CD14-positive monocyte (primary cell): Measurements from ENCODE around the gene CSMD2. TPM values are rescaled to one million over a fixed set of nuclear protein-coding genes. Genes with fewer than 3 reads are reported as not detected.
A peak's percentile ranks its signal among the peaks of the same experiment; 100 is the strongest.

ENCODE experiments used
- DNase-seq, 3 donors: peaks; one replicate each; pipeline ENCODE4 v3.0.0-alpha.2; 2011 to 2022
- H2AFZ ChIP-seq: 2 replicates; pipeline ENCODE4 v1.6.0; 2012; ENCODE audit warnings: mild to moderate bottlenecking, low read depth, low read length, inconsistent platforms; ENCODE audit not compliant: insufficient read depth, poor library complexity, severe bottlenecking
- H3K27ac ChIP-seq, 2 donors: 1 replicate in 1 of 2; 2 replicates in 1 of 2; pipeline ENCODE4 v1.5.1; 2012 to 2013; ENCODE audit warnings: low read length in 2 of 2, control low read depth in 1 of 2, inconsistent platforms in 1 of 2, low read depth in 1 of 2, mild to moderate bottlenecking in 1 of 2
- H3K27me3 ChIP-seq, 2 donors: one replicate each; pipeline versions ENCODE4 v1.6.0 to v1.6.1; 2011 to 2013; ENCODE audit warnings: low read length in 2 of 2; ENCODE audit not compliant: control insufficient read depth in 2 of 2, insufficient read depth in 2 of 2
- H3K36me3 ChIP-seq, 2 donors: replicated peaks in 1 of 2; 1 replicate in 1 of 2; 2 replicates in 1 of 2; pipeline versions ENCODE4 v1.5.1 to v1.6.1; 2012 to 2013; ENCODE audit warnings: low read length in 2 of 2, control low read depth in 1 of 2, inconsistent platforms in 1 of 2, mild to moderate bottlenecking in 1 of 2; ENCODE audit not compliant: insufficient read depth in 2 of 2, control insufficient read depth in 1 of 2
- H3K4me1 ChIP-seq, 2 donors: 1 replicate in 1 of 2; 2 replicates in 1 of 2; pipeline versions ENCODE4 v1.5.1 to v1.6.1; 2012 to 2013; ENCODE audit warnings: low read length in 2 of 2, control low read depth in 1 of 2, inconsistent platforms in 1 of 2, mild to moderate bottlenecking in 1 of 2, moderate library complexity in 1 of 2; ENCODE audit not compliant: insufficient read depth in 2 of 2, control insufficient read depth in 1 of 2
- H3K4me2 ChIP-seq: replicated peaks from 2 replicates; pipeline ENCODE3; 2012; ENCODE audit warnings: low read length, moderate library complexity, mild to moderate bottlenecking; ENCODE audit not compliant: poor library complexity, severe bottlenecking; ENCODE audit errors: extremely low read depth
- H3K4me3 ChIP-seq, 3 experiments: fragments of 200-600 bp in 1 of 3; sonication (generic) in 1 of 3; replicated peaks in 1 of 3; 1 replicate in 2 of 3; 2 replicates in 1 of 3; pipeline ENCODE4 v1.5.1; 2011 to 2013; ENCODE audit warnings: low read length in 3 of 3, mild to moderate bottlenecking in 3 of 3, control low read depth in 2 of 3, low read depth in 2 of 3, inconsistent platforms in 1 of 3, moderate library complexity in 1 of 3
- H3K79me2 ChIP-seq: 2 replicates; pipeline ENCODE4 v1.6.0; 2012; ENCODE audit warnings: mild to moderate bottlenecking, control low read depth, inconsistent platforms, low read length, moderate library complexity; ENCODE audit not compliant: insufficient read depth
- H3K9ac ChIP-seq: 2 replicates; pipeline ENCODE4 v1.6.0; 2017; ENCODE audit warnings: low read length, mild to moderate bottlenecking; ENCODE audit not compliant: insufficient read depth, poor library complexity, severe bottlenecking
- H3K9me3 ChIP-seq, 2 donors: replicated peaks in 1 of 2; 1 replicate in 1 of 2; 2 replicates in 1 of 2; pipeline versions ENCODE4 v1.5.1 to v1.6.1; 2012 to 2013; ENCODE audit warnings: low read length in 2 of 2, control low read depth in 1 of 2; ENCODE audit not compliant: control insufficient read depth in 1 of 2, insufficient read depth in 1 of 2
- H4K20me1 ChIP-seq: 2 replicates; pipeline ENCODE4 v1.6.0; 2012; ENCODE audit warnings: mild to moderate bottlenecking, low read length, control low read depth, moderate library complexity; ENCODE audit not compliant: insufficient read depth
- H3K27ac Mint-ChIP-seq, 7 donors: one replicate each; pipeline ENCODE4 v1.8.0; 2020; ENCODE audit warnings: mild to moderate bottlenecking in 7 of 7, mixed read lengths in 7 of 7, moderate library complexity in 6 of 7, inconsistent platforms in 2 of 7
- H3K27me3 Mint-ChIP-seq, 3 donors: one replicate each; pipeline ENCODE4 v1.8.0; 2021 to 2022; ENCODE audit warnings: low read depth in 3 of 3, mild to moderate bottlenecking in 3 of 3, mixed read lengths in 3 of 3, moderate library complexity in 3 of 3, inconsistent platforms in 1 of 3
- H3K36me3 Mint-ChIP-seq, 2 donors: one replicate each; pipeline ENCODE4 v1.8.0; 2020; ENCODE audit warnings: mixed read lengths in 2 of 2, inconsistent platforms in 1 of 2, mild to moderate bottlenecking in 1 of 2
- H3K4me1 Mint-ChIP-seq: one replicate; pipeline ENCODE4 v1.8.0; 2020; ENCODE audit warnings: mild to moderate bottlenecking, mixed read lengths
- H3K4me3 Mint-ChIP-seq, 2 donors: one replicate each; pipeline ENCODE4 v1.8.0; 2020; ENCODE audit warnings: mild to moderate bottlenecking in 2 of 2, mixed read lengths in 2 of 2, moderate library complexity in 1 of 2
- H3K9me3 Mint-ChIP-seq, 7 donors: one replicate each; pipeline ENCODE4 v1.8.0; 2020 to 2022; ENCODE audit warnings: mixed read lengths in 7 of 7, mild to moderate bottlenecking in 6 of 7, moderate library complexity in 6 of 7, inconsistent platforms in 2 of 7
- WGBS: methylation state at CpG from one replicate; pipeline ENCODE4 v1.1.5; 2013; ENCODE audit warnings: missing lambda C conversion rate; ENCODE audit not compliant: insufficient coverage; 5-methylcytosine and 5-hydroxymethylcytosine counted together
- intact Hi-C, 2 donors: fragments of 100-400 bp; cut with micrococcal nuclease; formaldehyde crosslinking; loops; one replicate each; pipeline versions ENCODE4 v1.15.0 to v1.15.1; 2023
- polyA plus RNA-seq, 3 donors: library from polyadenylated mRNA; depleted of rRNA in 1 of 3; unstranded in 2 of 3; stranded (reverse) in 1 of 3; fragments of 300-500 nt in 2 of 3; fragments of >200 nt in 1 of 3; fragmentation: Illumina TruSeq in 2 of 3; gene quantifications; 1 replicate in 2 of 3; 2 replicates in 1 of 3; pipeline ENCODE4 v1.2.3, GENCODE V29; 2012 to 2021
- TF ChIP-seq, protein P1 (sequence below): fragments of 200-600 bp; IDR thresholded peaks from one replicate; pipeline ENCODE4 v1.8.0; 2022; ENCODE audit warnings: antibody characterized with exemption, mild to moderate bottlenecking

The CSMD2 gene
- polyA plus RNA-seq, 3 donors: 0.04 TPM; not detected in 2

DNA sequence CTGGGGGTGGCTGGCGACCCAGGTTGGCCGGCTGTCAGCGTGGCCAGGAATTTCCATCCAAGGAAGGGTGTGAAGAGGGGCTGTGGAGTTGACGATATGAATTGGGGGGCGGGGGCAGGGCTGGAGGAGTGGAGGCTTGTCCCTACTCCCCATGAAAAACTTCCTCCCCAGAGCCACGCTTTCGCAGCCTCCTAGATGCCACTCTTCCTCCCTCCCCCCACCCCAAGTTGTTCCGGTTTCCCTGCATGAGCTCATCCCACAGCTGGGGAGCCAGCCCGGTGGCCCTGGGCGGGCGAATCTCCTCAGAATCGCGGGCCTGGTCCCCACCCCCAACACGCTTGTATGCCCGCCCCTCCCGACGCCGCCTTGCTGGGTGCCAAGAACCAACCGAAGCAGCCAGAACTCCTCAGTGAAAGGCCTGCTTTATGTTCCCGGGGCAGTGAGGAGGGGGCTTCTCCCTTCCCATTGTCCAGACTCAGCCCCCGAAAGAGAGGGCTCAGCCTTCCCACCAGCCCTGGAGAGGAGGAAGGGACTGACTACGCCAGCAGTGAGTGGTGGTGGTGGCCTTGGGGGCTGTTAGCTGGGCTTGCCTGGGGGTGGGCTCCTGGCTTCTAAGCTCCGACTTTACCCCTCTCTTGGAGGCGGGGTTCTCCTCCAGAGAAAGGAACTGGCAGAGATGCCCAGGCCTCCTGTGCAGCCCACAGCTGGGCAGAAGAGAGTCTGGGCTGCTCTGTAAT, 1.8 kb upstream of the CSMD2 start:
- Histone ChIP-seq H3K4me3 (no peak overlapping the region), H3K4me2 (no peak overlapping the region), H3K4me1 (no peaks in the 10 kb centered on the region), H3K36me3 (no peaks in the 10 kb centered on the region), H3K9me3 (peaks cover 0 to 7% of the 10 kb centered on the region in 2 donors), H3K27me3 (peaks cover 37 to 78% of the 10 kb centered on the region in 2 donors), H2AFZ (no peak overlapping the region), H3K27ac (no peak overlapping the region), H4K20me1 (no peaks in the 10 kb centered on the region), H3K79me2 (no peaks in the 10 kb centered on the region), H3K9ac (no peak overlapping the region)
- peak overlapping the region in 1 of 2 donors; percentile 71 for H3K4me3 Mint-ChIP-seq
- WGBS: 7% methylated on average over 10 of the region's 24 CpGs
- no peak for DNase-seq
- no peak overlapping the region for H3K27ac Mint-ChIP-seq
- TF ChIP-seq, protein P1, sequence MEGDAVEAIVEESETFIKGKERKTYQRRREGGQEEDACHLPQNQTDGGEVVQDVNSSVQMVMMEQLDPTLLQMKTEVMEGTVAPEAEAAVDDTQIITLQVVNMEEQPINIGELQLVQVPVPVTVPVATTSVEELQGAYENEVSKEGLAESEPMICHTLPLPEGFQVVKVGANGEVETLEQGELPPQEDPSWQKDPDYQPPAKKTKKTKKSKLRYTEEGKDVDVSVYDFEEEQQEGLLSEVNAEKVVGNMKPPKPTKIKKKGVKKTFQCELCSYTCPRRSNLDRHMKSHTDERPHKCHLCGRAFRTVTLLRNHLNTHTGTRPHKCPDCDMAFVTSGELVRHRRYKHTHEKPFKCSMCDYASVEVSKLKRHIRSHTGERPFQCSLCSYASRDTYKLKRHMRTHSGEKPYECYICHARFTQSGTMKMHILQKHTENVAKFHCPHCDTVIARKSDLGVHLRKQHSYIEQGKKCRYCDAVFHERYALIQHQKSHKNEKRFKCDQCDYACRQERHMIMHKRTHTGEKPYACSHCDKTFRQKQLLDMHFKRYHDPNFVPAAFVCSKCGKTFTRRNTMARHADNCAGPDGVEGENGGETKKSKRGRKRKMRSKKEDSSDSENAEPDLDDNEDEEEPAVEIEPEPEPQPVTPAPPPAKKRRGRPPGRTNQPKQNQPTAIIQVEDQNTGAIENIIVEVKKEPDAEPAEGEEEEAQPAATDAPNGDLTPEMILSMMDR: no peak
- intact Hi-C loops: no loop called here
- peaks cover 5% of the 10 kb centered on the region for H3K4me1 Mint-ChIP-seq
- peaks cover 59 to 88% (median 78%) of the 10 kb centered on the region in 3 donors for H3K27me3 Mint-ChIP-seq
- H3K36me3 Mint-ChIP-seq: no peaks in the 10 kb centered on the region
- H3K9me3 Mint-ChIP-seq: peaks cover 0 to 18% (median 11%) of the 10 kb centered on the region in 7 donors

DNA sequence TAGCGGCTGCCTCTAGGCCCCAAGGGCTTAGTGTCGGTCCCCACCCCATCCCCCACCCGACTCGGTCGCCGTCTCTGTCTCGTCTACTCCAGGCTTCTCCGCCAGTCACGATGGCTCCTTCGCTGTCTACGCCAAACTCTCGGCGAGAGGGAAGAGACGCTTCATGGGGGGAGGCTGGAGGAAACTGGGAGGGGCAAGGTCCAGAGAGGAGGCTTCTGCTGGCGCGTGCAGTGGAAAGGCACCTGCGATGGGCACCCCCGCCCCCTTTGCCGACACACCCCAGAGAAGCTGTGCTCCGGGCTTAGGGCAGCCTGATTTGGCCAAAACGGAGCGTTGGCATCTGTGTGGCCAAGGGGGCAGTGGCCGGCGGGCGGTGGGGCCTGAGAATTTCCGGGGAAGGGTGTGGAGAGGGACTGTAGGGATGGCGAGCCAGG, 1.2 kb upstream of the CSMD2 start:
- intact Hi-C loops: no loop called here
- Histone ChIP-seq H3K9me3 (peaks cover 0 to 7% of the 10 kb centered on the region in 2 donors), H3K4me1 (no peaks in the 10 kb centered on the region), H3K9ac (no peak overlapping the region), H3K36me3 (no peaks in the 10 kb centered on the region), H3K27me3 (peaks cover 41 to 84% of the 10 kb centered on the region in 2 donors), H4K20me1 (no peaks in the 10 kb centered on the region), H3K27ac (no peak overlapping the region), H3K4me3 (no peak overlapping the region), H2AFZ (no peak overlapping the region), H3K4me2 (no peak overlapping the region), H3K79me2 (no peaks in the 10 kb centered on the region)
- H3K36me3 Mint-ChIP-seq: no peaks in the 10 kb centered on the region
- H3K4me1 Mint-ChIP-seq: peaks cover 5% of the 10 kb centered on the region
- peak overlapping the region in 1 of 2 donors; percentile 71 for H3K4me3 Mint-ChIP-seq
- DNase-seq: no peak
- peaks cover 64 to 93% (median 83%) of the 10 kb centered on the region in 3 donors for H3K27me3 Mint-ChIP-seq
- TF ChIP-seq, protein P1: no peak
- 5% methylated on average over 20 of the region's 27 CpGs for WGBS
- no peak overlapping the region for H3K27ac Mint-ChIP-seq
- peaks cover 0 to 18% (median 11%) of the 10 kb centered on the region in 7 donors for H3K9me3 Mint-ChIP-seq
